ENCODE measurements around the gene CKAP4. TPM values are rescaled to one million over a fixed set of nuclear protein-coding genes. Genes with fewer than 3 reads are reported as not detected.

Gene CKAP4
- total and polyA plus RNA-seq, 12 donors: 12.9 to 63.2 (median 45.5) TPM

GRCh38 chr12:106204312-106204711 lies 43.5 kb downstream of the CKAP4 start:
- Histone ChIP-seq H3K27me3 (no peaks in the 10 kb centered on the region), H3K9me3 (peaks cover 0 to 5% (median 0%) of the 10 kb centered on the region in 11 donors), H3K36me3 (no peaks in the 10 kb centered on the region), H3K4me1 (no peaks in the 10 kb centered on the region), H3K27ac (no peak overlapping the region), H3K4me3 (no peak overlapping the region)
- TF ChIP-seq, protein P1, sequence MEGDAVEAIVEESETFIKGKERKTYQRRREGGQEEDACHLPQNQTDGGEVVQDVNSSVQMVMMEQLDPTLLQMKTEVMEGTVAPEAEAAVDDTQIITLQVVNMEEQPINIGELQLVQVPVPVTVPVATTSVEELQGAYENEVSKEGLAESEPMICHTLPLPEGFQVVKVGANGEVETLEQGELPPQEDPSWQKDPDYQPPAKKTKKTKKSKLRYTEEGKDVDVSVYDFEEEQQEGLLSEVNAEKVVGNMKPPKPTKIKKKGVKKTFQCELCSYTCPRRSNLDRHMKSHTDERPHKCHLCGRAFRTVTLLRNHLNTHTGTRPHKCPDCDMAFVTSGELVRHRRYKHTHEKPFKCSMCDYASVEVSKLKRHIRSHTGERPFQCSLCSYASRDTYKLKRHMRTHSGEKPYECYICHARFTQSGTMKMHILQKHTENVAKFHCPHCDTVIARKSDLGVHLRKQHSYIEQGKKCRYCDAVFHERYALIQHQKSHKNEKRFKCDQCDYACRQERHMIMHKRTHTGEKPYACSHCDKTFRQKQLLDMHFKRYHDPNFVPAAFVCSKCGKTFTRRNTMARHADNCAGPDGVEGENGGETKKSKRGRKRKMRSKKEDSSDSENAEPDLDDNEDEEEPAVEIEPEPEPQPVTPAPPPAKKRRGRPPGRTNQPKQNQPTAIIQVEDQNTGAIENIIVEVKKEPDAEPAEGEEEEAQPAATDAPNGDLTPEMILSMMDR (IDR thresholded peaks at IDR 0.05): no peak
- DNase-seq (no peak), ATAC-seq (no peak)
- intact Hi-C loops (cut with DNase I): loop anchor here in 3 of 10 donors (2.0 to 10.0 kb wide), 3 partner anchors 50 to 784 kb away; no protein-coding TSS in a partner anchor
- 93 to 95% methylated on average over 2 of the region's 2 CpGs for WGBS, 2 donors

GRCh38 chr12:106197906-106198623 lies 49.8 kb downstream of the CKAP4 start:
- Histone ChIP-seq H3K27me3 (no peaks in the 10 kb centered on the region), H3K9me3 (no peaks in the 10 kb centered on the region), H3K36me3 (no peaks in the 10 kb centered on the region), H3K27ac (no peak overlapping the region), H3K4me3 (no peak overlapping the region), H3K4me1 (peaks cover 0 to 27% (median 11%) of the 10 kb centered on the region in 9 donors)
- intact Hi-C loops (cut with DNase I): no loop called here
- WGBS, 2 donors: 85 to 88% methylated on average over 8 of the region's 8 CpGs
- ATAC-seq (peak in 3 of 8 donors; percentile 40 to 55 (median 44)), DNase-seq (no peak)
- TF ChIP-seq, protein P1 (IDR thresholded peaks at IDR 0.05): no peak

- intact Hi-C loops (cut with DNase I): no loop called here
- H3K27me3 ChIP-seq: no peaks in the 10 kb centered on the region
- DNase-seq (peak; percentile 16 to 52), ATAC-seq (peak; percentile 60 to 84 (median 77))
- TF ChIP-seq, protein P1 (IDR thresholded peaks at IDR 0.05): no peak
- 50 to 57% methylated on average over 5 of the region's 5 CpGs for WGBS, 2 donors
- peak overlapping the region in 2 of 10 donors; percentile 6 to 34 for H3K27ac ChIP-seq
- peaks cover 0 to 27% (median 11%) of the 10 kb centered on the region in 9 donors for H3K4me1 ChIP-seq
- no peak overlapping the region for H3K4me3 ChIP-seq
- H3K36me3 ChIP-seq: no peaks in the 10 kb centered on the region
- H3K9me3 ChIP-seq: no peaks in the 10 kb centered on the region
Measured at GRCh38 chr12:106195621-106196027, 52.2 kb downstream of the CKAP4 start.

- no peaks in the 10 kb centered on the region for H3K36me3 ChIP-seq
- WGBS, 2 donors: 96 to 98% methylated on average over 3 of the region's 3 CpGs
- intact Hi-C loops (cut with DNase I): loop anchor here in 1 of 10 donors (5.0 kb wide), 1 partner anchor 37 kb away; no protein-coding TSS in a partner anchor
- ATAC-seq (no peak), DNase-seq (no peak)
- no peak overlapping the region for H3K4me3 ChIP-seq
- H3K27me3 ChIP-seq: no peaks in the 10 kb centered on the region
- peaks cover 0 to 27% (median 11%) of the 10 kb centered on the region in 9 donors for H3K4me1 ChIP-seq
- TF ChIP-seq, protein P1 (IDR thresholded peaks at IDR 0.05): no peak
- H3K9me3 ChIP-seq: no peaks in the 10 kb centered on the region
- H3K27ac ChIP-seq: no peak overlapping the region
Measured at GRCh38 chr12:106194351-106194750, 53.5 kb downstream of the CKAP4 start.

All from heart right ventricle (tissue), 16 donors.